Jurkat, Clone E6-1 (cell line): ENCODE results near the gene HDAC3. TPM values are rescaled to one million over a fixed set of nuclear protein-coding genes. Genes with fewer than 3 reads are reported as not detected.

Source experiments
- DNase-seq: peaks from one replicate; pipeline ENCODE4 v3.0.0-alpha.2; 2011; ENCODE audit warnings: low read depth, low spot score
- H3K4me3 ChIP-seq: 2 replicates; pipeline ENCODE4 v1.5.1; 2011; ENCODE audit warnings: mild to moderate bottlenecking, low read length, control low read depth, moderate library complexity
- polyA plus RNA-seq: library from polyadenylated mRNA; unstranded; fragments of >200 nt; gene quantifications from one replicate; pipeline ENCODE4 v1.2.1, GENCODE V29; 2012; ENCODE audit warnings: missing spikeins; ENCODE audit not compliant: insufficient read length, insufficient read depth

Gene HDAC3
- 140 TPM for polyA plus RNA-seq

DNA sequence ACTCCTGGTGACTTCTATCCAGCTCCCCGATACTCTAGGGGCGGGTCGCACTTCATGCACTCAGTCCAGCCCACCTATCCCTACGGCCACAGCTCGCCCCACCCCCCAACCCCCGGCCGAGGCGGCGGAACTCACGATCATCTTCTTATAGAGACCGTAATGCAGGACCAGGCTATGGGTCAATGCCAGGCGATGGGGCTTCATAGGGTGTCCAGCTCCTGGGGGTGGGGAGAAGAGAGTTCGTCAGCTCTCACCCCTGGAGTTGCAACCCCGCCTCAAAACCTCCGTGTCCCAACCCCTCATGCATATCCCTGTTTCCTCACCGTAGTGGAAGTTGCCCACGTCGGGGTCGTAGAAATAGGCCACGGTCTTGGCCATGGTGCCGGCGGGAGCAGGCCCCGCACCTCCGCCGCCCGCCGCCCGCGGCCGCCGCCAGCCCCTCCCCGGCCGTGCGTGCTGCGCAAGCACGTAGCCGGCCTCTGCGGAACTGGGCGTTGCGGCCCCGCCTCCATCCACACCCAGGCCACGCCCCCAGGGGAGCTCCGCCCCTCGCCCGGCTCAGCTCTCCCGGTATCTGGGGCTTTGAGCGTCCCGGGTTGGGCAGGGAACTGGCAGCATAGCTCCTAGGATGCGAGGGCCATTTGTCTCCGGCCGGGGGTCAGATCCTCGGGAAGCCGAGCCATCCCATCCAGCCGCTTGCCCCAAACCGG is at the start of gene HDAC3, which contains the start of gene RELL2:
HDAC3 (minus strand) TSS at position 437 of the 710 bp plus-strand sequence; CDS start at position 378, 59 bp downstream.
RELL2 (plus strand) TSS at position 585 of the 710 bp plus-strand sequence. CDS start 1,229 bp downstream, outside the sequence.
- peak within 1 kb of the TSS; percentile 96 for H3K4me3 ChIP-seq
- peak; percentile 78 for DNase-seq

DNA sequence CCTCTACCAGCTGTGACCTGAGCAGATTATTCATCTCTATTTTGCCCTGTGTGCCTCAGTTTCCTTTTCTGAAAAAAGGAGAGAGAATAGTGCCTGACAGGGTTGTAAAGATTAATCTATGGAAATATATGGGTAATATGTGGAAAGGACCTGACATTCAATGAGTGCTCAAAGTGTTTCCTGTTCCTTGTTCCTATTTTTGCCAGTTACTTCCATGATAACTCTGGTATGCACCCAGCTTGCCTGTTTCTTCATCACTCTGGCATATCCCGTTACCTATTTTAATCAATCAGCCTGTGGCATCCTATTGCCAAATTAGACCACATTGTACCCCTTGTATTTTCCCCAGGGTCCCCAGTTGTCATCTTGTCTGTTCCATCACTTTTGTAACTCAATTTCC is 48.9 kb upstream of the HDAC3 start:
- no peak for DNase-seq
- no peak overlapping the region for H3K4me3 ChIP-seq

DNA sequence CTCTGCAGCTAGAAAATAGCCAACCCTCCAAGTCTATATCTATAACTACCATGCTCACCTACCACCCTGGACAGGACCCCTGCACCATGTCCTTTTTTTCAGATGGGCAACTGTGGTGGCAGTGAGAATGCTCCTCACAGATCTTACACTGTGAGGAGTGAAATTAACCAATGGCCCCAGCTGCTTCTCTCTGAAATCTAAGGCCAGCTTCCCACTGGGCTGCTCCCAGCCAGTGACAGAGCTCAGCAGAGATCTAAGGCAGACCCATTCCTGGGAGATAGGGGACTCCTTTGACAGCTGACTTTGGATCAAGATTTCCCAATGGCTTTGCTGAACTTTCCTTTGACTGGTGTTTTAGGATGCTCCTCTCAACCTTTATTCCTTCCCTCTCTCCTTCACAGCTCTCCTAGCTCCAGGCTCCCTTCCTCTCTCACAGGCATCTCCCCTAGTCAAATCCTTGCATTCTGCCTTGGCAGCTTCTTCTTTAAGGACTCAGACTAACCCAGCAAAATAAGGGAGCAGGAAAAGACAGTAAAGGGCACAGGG is 47.0 kb upstream of the HDAC3 start:
- DNase-seq, result no peak
- no peak overlapping the region for H3K4me3 ChIP-seq

DNA sequence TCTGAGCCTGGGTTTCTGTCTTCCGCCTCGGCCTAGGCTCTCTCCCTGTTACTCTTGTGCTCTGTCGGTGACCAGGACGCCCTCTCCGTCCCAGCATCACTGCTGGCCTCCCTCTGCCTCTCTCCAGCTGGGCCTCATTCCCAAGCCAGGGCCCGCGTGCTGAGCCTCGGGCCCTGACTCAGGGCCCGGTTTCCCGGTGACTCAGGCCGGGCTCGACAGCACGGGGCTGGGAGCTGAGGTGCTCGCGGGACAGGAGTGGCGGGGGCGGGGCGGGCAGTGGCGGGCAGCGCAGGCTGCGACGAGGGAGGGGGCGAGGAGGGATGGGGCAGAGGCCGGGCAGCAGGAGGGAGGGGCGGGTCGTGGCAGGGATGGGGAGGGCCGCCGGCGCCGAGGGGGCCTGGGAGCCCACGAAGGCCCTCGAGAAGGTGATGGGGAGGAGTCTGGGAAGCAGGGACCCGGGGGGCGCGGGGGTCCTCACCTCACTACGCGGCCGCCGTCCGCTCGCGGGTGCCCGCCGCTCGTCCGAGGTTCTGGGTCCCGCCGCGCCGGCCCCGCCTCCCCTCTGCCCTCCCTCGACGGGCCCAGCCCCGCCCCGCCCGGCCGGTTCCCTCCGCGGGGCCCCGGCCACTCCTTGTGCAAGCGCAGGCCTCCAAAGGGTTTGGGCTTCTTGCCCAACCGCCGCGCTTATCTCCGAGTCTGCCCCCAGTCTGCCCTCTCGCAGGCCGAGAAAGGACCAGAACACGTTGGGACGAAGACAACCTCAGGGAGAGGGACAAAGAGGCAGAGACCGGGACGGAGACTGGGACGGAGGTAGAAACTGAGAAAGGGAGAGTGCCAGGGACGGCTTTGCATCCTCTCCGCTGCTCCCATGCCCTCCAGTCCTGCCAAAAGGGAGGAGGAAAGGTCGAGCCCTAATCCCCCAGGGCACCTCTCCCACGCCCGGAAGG is 45.3 kb upstream of the HDAC3 start, which contains the start of gene ARAP3:
ARAP3 (minus strand) TSS at position 536 of the 947 bp plus-strand sequence. CDS start 1,744 bp downstream, outside the sequence.
- no peak for DNase-seq
- H3K4me3 ChIP-seq, result no peak within 1 kb of the TSS

DNA sequence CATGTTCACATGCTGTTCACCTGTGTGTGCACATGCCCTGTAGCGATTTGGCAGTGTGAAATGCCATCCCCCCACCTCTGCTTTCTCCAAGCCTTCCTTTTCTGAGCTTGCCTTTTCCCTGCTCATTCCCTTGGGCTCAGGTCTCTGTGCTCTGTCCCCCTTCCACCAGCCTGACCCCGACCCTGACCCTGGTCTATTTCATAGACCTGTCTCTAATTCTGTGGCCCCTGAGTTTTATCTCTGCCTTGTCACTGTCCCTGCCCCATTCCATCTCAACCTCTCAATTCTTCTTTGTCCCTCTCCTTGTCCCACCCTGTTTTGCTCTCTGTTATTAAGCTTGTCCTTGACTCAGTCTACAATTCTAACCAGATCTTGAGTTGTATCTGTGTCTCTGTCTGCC is 44.6 kb upstream of the HDAC3 start:
- H3K4me3 ChIP-seq, result no peak overlapping the region
- DNase-seq, result no peak

DNA sequence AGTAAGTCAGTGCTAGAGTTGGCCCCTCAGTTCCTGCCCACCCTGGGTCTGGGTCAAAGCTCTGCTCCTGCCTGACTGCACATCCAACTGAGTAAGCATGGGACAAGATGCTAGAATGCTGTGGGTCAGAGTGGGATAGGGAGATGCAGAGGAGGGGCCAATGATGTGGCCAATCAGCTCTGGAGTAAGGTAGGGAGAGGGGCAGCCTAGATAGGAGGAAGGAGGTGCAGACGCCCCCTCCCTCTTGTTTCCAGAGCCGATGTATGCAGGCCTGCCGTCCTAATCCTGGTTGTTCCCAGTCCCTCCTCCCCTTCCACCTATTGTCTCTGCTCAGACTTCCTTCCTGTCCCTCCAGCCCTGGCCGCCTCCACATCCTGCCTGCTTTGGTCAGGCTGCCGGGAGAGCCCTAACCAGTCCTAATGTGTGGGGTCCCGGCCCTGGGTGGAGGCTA is 44.1 kb upstream of the HDAC3 start:
- H3K4me3 ChIP-seq, result no peak overlapping the region

DNA sequence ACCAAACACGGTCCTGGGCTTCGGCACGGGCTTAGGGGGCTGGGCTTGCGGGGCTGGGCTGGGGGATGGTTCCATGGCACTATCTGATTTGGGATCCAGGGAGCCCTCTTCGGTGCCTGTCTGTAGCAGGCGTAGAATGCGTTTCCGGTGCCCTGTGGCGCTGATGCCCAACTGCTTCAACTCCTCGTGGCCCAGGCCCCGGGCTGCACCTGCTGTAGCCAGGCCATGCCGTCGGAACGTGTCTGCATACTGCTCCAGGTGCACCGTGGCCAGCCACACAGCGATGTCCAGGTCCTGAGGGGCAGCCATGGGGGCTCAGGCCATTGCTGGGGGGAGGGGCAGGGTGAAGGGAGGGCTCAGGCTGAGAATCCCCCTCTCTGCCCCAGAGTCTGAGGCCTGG is 43.5 kb upstream of the HDAC3 start:
- no peak for DNase-seq
- no peak overlapping the region for H3K4me3 ChIP-seq

More for the DNA sequence above, 44.1 kb upstream of the HDAC3 start:
- no peak for DNase-seq

DNA sequence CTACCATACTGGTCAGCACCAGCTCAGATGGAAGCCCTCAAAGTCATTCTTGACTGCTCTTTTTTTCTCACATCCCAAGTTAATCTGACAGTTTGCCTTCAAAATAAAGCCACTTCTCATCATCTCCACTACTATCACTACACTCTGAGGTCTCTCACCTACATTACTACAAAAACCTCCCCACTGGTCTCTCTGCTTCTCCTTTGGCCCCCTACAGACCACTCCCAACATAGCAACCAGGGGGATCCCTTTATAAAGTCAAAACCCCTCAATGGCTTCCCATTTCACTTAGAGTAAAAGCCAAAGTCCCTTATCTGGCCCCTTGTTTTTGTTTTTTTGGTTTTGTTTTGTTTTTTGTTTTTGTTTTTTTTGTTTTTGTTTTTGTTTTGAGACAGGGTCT is 40.8 kb upstream of the HDAC3 start:
- no peak overlapping the region for H3K4me3 ChIP-seq
- peak; percentile 22 for DNase-seq

DNA sequence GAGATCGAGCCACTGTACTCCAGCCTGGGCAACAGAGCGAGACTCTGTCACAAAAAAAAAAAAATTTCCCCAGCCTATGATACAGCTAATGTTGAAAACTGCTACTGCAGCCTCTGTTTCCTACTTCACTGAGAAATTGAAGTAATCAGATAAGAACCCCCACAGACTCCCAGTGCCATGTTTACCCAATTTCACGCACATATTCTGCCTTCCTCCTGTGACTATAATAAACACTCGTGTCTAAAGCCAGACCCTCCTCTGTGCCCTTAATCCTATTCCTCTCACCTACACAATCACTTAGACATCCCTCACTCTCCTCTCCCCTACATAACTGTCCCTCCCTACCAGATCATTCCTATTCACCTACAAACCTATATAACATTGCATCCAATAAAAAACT is 39.0 kb upstream of the HDAC3 start:
- H3K4me3 ChIP-seq, result no peak overlapping the region
- DNase-seq, result no peak

DNA sequence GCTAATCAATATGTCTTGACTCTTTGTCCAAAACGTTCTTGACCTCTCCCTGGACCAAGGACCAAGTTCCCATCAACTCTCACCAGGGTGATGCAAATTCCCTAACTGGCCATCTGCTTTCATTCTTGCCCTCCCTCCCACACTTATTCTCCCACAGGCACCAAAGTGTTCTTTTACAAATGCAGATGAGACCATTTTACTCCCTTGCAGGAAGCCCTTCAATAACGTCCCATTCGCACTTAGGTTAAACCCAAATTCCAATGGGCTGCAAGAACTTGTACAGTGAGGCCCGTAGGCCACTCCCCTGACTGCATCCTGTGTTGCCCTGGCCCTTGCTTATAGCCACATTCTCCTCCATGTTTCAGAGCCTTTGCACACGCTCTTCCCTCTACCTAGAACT is 38.1 kb upstream of the HDAC3 start:
- H3K4me3 ChIP-seq, result no peak overlapping the region
- DNase-seq, result no peak

DNA sequence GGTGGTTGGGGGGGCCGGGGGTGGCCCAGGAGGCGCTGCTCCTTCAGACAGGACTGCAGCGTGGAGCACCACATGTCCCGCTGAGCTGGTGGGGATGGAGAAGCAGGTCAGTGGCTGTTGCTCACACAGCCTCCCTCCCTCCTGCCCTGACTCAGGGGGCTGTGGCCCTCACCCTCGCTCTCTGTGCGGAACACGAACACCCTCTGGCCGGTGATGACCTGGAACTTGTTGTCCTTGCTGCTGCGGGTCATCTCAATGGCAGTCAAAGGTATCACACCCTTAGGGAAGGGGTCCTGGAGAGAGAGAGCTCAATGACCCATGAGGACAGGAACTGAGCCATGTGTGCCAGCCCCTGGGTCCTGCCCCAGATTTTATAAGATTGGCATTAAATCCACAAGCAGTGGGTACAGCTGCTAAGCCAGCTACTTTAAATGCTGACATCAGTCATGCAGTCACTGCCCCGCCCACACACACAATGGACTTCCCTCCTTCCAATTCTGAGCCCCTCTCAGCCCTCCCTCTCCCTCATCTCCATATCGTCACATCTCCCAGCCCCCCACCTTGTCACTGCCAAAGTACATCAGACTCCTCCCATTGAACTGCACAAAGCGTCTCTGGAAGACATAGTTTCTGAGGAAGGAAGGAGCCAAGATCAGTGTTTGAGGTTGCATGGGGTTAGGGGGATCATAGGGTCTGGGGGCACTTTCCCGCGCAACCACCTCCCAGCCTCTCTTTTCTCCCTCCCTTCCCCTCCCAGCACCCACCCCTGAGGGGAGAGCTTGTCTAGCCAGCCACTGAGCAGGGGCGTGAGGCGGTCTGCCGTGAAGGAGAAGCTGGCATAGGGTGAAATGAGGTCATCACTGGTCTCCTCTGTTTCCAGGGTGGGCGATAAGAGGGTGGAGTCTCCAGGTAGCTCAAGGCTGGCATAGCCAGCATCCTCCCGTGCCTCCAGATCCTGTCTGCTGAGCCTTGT is 36.5 kb upstream of the HDAC3 start:
- no peak for DNase-seq
- no peak overlapping the region for H3K4me3 ChIP-seq

DNA sequence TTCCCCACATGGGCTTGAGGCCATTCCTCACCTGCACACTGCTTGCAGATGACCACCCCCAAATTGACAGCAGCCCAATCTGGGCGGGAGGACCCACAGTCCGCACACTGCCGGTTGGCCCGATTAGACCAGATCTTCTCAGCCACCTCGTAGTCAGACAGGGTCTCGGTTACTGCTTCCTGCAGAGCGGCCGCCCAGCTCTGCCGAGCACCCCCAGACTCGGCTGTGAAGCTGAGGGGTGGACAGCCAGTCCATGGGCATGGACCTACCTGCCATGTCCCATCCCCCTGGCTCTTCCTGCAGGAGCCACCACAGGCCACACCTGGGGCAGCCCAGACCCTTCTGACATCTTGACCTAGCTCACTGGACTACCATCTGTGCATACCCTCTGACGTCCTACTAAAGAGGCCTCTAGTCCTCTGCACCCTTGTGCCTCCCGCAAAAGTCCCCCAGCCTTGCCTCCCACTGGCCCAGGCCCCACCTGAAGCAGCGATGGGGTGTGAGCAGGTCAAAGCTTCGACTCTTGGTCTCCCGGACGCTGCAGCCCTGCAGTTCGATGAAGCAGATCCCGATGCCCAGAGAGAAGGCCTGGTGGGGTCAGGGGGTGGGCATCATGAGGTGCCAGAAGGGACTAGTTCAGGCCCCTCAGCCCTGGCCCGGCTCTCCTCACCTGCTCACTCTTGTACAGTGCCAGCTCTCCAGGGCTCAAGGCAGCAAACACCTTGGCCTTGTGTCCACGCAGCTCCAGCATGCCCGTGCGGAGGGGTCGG is 35.6 kb upstream of the HDAC3 start:
- H3K4me3 ChIP-seq, result no peak overlapping the region
- no peak for DNase-seq

DNA sequence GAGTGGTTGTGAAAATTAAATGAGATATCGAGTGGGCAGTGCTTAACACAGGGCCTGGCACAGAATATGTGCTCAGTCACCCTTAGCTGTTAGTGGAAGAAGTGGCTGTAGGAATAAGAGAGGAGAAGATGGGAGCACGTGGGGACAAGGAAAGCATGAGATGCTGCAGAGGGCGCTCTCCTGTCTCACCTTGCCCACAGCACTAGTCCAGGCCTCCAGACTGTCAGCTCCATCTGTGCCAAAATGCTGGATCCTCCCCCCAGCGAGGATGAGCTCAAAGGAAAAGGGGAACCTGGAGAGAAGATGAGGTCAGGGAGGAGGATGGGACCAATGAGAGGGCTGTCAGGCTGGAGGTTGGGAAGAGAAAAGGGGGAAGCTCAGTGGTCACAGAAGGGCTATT is 32.9 kb upstream of the HDAC3 start:
- no peak for DNase-seq

DNA sequence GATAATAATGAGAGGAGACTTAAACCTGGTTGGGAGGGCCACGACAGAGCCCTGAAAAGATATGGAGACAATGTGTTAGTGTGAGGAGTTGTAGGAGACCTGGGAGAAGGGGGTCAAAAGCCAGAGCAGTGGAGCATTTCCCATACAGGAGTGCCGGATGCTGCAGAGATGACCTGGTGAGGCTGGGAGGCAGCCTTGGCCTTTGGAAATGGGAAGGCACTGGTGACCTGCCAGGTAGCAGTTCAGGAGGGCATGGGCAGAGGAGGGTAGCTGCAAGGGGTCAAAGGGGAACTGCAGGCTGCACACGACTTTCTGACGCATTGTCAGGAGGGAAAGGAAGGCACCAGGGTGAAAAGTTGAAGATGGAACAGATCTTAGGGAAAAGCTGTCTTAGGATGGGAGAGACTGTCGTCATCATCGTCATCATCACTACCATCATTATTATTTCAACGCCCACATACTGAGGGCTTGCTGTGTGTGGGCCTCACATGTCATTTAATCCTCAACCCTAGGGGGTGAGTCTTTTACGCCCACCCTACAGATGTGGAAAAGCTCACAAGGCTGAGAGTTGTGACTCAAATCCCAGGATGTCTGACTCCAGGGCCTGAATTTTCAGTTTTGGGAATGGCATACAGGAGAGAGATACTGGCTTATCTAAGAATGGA is 32.1 kb upstream of the HDAC3 start:
- no peak overlapping the region for H3K4me3 ChIP-seq
- DNase-seq, result no peak

More for the DNA sequence above, 32.9 kb upstream of the HDAC3 start:
- no peak overlapping the region for H3K4me3 ChIP-seq

DNA sequence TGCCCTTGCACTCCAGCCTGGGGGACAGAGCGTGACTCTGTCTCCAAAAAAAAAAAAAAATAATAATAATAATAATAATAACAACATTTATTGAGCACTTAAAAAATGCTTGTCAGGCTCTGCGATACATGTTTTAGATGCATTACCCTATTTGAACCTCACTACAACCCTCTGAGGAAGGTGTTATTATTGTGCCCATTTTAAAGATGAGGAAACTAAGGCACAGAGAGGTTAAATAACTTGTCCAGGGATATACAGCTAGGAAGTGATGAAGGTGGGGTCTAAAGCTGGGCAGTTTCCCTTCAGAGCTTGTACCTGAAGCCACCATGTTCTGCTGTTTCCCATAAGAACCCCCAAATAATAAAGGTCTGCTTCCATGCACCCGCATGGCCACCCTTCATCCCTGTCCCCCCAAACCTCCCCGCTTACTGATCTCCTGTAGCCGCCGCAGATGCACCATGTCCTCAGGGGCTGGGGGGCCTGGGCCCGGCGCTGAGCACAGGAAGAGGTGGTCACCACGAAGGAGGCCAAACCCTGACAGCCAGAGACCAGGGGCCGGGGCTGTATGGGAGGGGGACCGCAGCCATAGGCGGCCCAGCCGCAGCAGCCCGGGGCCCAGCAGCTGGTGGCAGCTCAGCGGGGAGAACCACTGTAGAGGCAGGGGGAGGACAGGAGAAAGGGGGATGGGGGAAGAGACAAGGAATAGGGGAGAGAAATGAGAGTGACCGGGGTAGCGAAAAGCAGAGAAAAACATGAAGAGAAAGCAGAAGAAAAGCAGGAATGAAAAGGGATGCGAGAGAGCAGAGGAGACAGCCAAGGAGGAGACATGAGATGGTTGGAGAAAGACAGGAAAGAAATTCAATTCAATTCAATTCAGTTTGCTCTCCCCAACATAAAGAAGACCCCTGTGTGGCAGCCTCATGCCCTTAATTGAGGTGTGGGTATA is 29.6 kb upstream of the HDAC3 start:
- DNase-seq, result no peak
- H3K4me3 ChIP-seq, result no peak overlapping the region
